Liver (tissue), 9 donors: ENCODE data around the gene YAE1. TPM values are rescaled to one million over a fixed set of nuclear protein-coding genes. Genes with fewer than 3 reads are reported as not detected.

Experiments
- DNase-seq: peaks from one replicate; pipeline ENCODE4 v3.0.0-alpha.2; 2017; ENCODE audit warnings: low spot score
- H3K27ac ChIP-seq, 2 donors: one replicate each; pipeline ENCODE4 v1.7.0; 2013; ENCODE audit warnings: inconsistent platforms in 2 of 2, low read length in 2 of 2, control low read depth in 1 of 2, low read depth in 1 of 2, mild to moderate bottlenecking in 1 of 2
- H3K27me3 ChIP-seq, 4 donors: one replicate each; pipeline versions ENCODE4 v1.6.1 to v1.7.0; 2013; ENCODE audit warnings: low read length in 3 of 4, inconsistent platforms in 1 of 4, mild to moderate bottlenecking in 1 of 4, moderate library complexity in 1 of 4; ENCODE audit not compliant: control insufficient read depth in 4 of 4, insufficient read depth in 4 of 4
- H3K36me3 ChIP-seq, 4 donors: one replicate each; pipeline versions ENCODE4 v1.6.1 to v1.7.0; 2013; ENCODE audit warnings: low read length in 3 of 4, mild to moderate bottlenecking in 3 of 4, low read depth in 1 of 4, moderate library complexity in 1 of 4; ENCODE audit not compliant: control insufficient read depth in 4 of 4, insufficient read depth in 3 of 4
- H3K4me1 ChIP-seq, 4 donors: one replicate each; pipeline versions ENCODE4 v1.6.1 to v1.7.0; 2013; ENCODE audit warnings: low read length in 3 of 4, mild to moderate bottlenecking in 3 of 4, moderate library complexity in 1 of 4; ENCODE audit not compliant: control insufficient read depth in 4 of 4, insufficient read depth in 4 of 4
- H3K4me3 ChIP-seq, 3 donors: one replicate each; pipeline versions ENCODE4 v1.6.1 to v1.7.0; 2013; ENCODE audit warnings: low read length in 3 of 3, control low read depth in 1 of 3, low read depth in 1 of 3, mild to moderate bottlenecking in 1 of 3
- H3K9ac ChIP-seq, 2 donors: one replicate each; pipeline ENCODE4 v1.7.0; 2013; ENCODE audit warnings: low read length in 2 of 2, mild to moderate bottlenecking in 2 of 2, moderate library complexity in 2 of 2, control low read depth in 1 of 2, low read depth in 1 of 2
- H3K9me3 ChIP-seq, 4 donors: one replicate each; pipeline versions ENCODE4 v1.6.1 to v1.7.0; 2013; ENCODE audit warnings: low read length in 3 of 4; ENCODE audit not compliant: control insufficient read depth in 4 of 4
- EGR1 ChIP-seq, 2 donors: IDR thresholded peaks; 2 replicates each; pipeline ENCODE4 v1.6.1; 2016 to 2018; ENCODE audit warnings: antibody characterized with exemption in 2 of 2, low read depth in 2 of 2
- FOXA1 ChIP-seq: IDR thresholded peaks from 2 replicates; pipeline ENCODE4 v1.6.1; 2016; ENCODE audit warnings: antibody characterized with exemption
- FOXA2 ChIP-seq: IDR thresholded peaks from 2 replicates; pipeline ENCODE4 v1.6.1; 2016; ENCODE audit warnings: antibody characterized with exemption
- GABPA ChIP-seq, 2 donors: IDR thresholded peaks in 1 of 2; conservative IDR thresholded peaks in 1 of 2; 2 replicates each; pipeline ENCODE4 v1.6.1; 2016; ENCODE audit warnings: antibody characterized with exemption in 2 of 2, mild to moderate bottlenecking in 1 of 2, moderate library complexity in 1 of 2
- HNF4A ChIP-seq, 2 donors: conservative IDR thresholded peaks; 2 replicates each; pipeline ENCODE4 v1.6.1; 2016; ENCODE audit warnings: antibody characterized with exemption in 2 of 2, mild to moderate bottlenecking in 2 of 2
- HNF4G ChIP-seq: IDR thresholded peaks from 2 replicates; pipeline ENCODE4 v1.6.1; 2016; ENCODE audit warnings: antibody characterized with exemption
- JUND ChIP-seq, 2 donors: IDR thresholded peaks; 2 replicates each; pipeline ENCODE4 v1.6.1; 2016; ENCODE audit warnings: antibody characterized with exemption in 2 of 2
- MAX ChIP-seq: IDR thresholded peaks from 2 replicates; pipeline ENCODE4 v1.6.1; 2016; ENCODE audit warnings: antibody characterized with exemption
- NR2F2 ChIP-seq: IDR thresholded peaks from 2 replicates; pipeline ENCODE4 v1.6.1; 2016; ENCODE audit warnings: antibody characterized with exemption
- RAD21 ChIP-seq, 2 donors: IDR thresholded peaks; 2 replicates each; pipeline ENCODE4 v1.6.1; 2016; ENCODE audit warnings: antibody characterized with exemption in 2 of 2, mild to moderate bottlenecking in 2 of 2
- REST ChIP-seq: IDR thresholded peaks from 2 replicates; pipeline ENCODE4 v1.6.1; 2016; ENCODE audit warnings: antibody characterized with exemption, mild to moderate bottlenecking
- RXRA ChIP-seq, 2 donors: IDR thresholded peaks; 2 replicates each; pipeline ENCODE4 v1.6.1; 2017 to 2018; ENCODE audit warnings: antibody characterized with exemption in 2 of 2, mild to moderate bottlenecking in 1 of 2
- SP1 ChIP-seq: IDR thresholded peaks from 2 replicates; pipeline ENCODE4 v1.6.1; 2018; ENCODE audit warnings: antibody characterized with exemption, mild to moderate bottlenecking
- TAF1 ChIP-seq: conservative IDR thresholded peaks from 2 replicates; pipeline ENCODE4 v1.6.1; 2016; ENCODE audit warnings: antibody characterized with exemption, mild to moderate bottlenecking
- YY1 ChIP-seq: IDR thresholded peaks from 2 replicates; pipeline ENCODE4 v1.6.1; 2016; ENCODE audit warnings: antibody characterized with exemption, mild to moderate bottlenecking
- WGBS: extraction: QIAGEN DNeasy Blood & Tissue Kit; methylation state at CpG from one replicate; pipeline ENCODE4 v1.1.7; 2013; 5-methylcytosine and 5-hydroxymethylcytosine counted together
- polyA plus RNA-seq, 2 donors: library from polyadenylated mRNA; stranded (reverse) in 1 of 2; unstranded in 1 of 2; fragments of 200-250 nt in 1 of 2; fragments of >200 nt in 1 of 2; fragmentation: Nextera tagmentation in 1 of 2; extraction: Ambion mirVana in 1 of 2; gene quantifications; one replicate each; pipeline versions ENCODE4 v1.2.1 to v1.2.3, GENCODE V29; 2013 to 2015
- total RNA-seq, 2 donors: library from RNA; depleted of rRNA; stranded (reverse); fragments of >200 nt; gene quantifications; one replicate each; pipeline ENCODE4 v1.2.3, GENCODE V29; 2014
- TF ChIP-seq, protein P1 (sequence below): IDR thresholded peaks from 2 replicates; pipeline ENCODE4 v1.6.1; 2016; ENCODE audit warnings: antibody characterized with exemption
- TF ChIP-seq, protein P2 (sequence below): fragments of 150-350 bp; IDR thresholded peaks from 2 replicates; pipeline ENCODE4 v1.5.1; 2017; ENCODE audit warnings: improper control_type of control experiment, low read depth, low read length; ENCODE audit not compliant: missing input control
- TF ChIP-seq, protein P3 (sequence below): IDR thresholded peaks from 2 replicates; pipeline ENCODE4 v1.6.1; 2016; ENCODE audit warnings: antibody characterized with exemption
- donor health status: healthy.
- donor health status: healthy.
- donor health status: healthy.
- donor health status: healthy.
- donor health status: healthy.

The YAE1 gene
- total and polyA plus RNA-seq, 4 donors, result 6.7 to 12.0 (median 9.9) TPM

DNA sequence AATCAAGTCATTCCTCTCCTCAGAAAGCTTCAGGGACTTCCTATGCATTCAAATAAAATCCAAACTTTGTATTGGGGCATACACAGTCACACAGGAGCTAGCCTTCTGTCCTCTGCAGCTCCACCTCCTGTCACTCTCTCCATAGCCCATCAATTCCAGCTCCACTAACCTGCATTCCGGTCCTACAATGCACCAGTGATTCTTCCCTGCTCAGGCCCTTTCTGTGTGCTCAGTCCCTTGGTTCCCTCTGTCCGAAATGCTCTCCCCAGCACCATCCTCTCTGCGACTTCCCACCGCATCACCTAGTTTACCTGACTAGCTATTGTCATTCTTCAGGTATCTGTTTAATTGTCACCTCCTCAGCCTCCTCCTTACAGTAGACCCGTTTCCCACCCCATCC lies 26.4 kb upstream of the YAE1 start:
- no peaks in the 10 kb centered on the region for H3K4me1 ChIP-seq
- no peak overlapping the region for H3K9ac ChIP-seq
- DNase-seq, result no peak
- peaks cover 0 to 4% (median under 1%) of the 10 kb centered on the region in 4 donors for H3K27me3 ChIP-seq
- H3K9me3 ChIP-seq, result no peaks in the 10 kb centered on the region
- no peak overlapping the region for H3K27ac ChIP-seq
- H3K4me3 ChIP-seq, result no peak overlapping the region
- WGBS, result 53% methylated on average over 5 of the region's 5 CpGs
- TF ChIP-seq HNF4A (conservative IDR thresholded peaks at IDR 0.05) (no peak), SP1 (no peak), EGR1 (IDR thresholded peaks at IDR 0.05; ENCODE audit: low read depth in 2 of 2) (no peak), FOXA2 (no peak), YY1 (no peak)
- no peaks in the 10 kb centered on the region for H3K36me3 ChIP-seq

DNA sequence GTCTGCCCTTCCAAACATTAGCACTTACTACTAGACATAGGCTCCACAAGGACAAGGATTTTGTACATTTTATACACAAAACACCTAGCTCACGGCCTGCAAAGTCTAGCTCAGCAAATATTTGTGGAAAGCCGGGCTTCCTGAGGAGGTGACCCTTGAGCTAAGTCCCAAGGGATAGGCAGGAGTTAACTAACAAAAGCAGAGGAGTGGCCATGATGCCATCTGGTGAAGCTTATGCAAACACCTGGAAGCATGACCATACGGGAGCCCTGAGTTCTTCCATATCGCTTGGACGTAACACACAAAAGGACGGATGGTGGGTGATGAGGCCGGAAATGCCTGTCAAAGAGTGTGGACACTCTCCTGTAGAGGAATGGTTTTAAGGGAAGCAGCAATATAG lies 25.9 kb upstream of the YAE1 start:
- TF ChIP-seq RAD21 (IDR thresholded peaks at IDR 0.05) (no peak), EGR1 (IDR thresholded peaks at IDR 0.05; ENCODE audit: low read depth in 2 of 2) (no peak), HNF4G (no peak)
- TF ChIP-seq, protein P1, sequence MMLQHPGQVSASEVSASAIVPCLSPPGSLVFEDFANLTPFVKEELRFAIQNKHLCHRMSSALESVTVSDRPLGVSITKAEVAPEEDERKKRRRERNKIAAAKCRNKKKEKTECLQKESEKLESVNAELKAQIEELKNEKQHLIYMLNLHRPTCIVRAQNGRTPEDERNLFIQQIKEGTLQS, result no peak
- no peak for DNase-seq
- Histone ChIP-seq H3K27me3 (peaks cover 0 to 4% (median under 1%) of the 10 kb centered on the region in 4 donors), H3K4me3 (no peak overlapping the region), H3K9ac (no peak overlapping the region), H3K36me3 (no peaks in the 10 kb centered on the region), H3K27ac (no peak overlapping the region), H3K4me1 (no peaks in the 10 kb centered on the region), H3K9me3 (no peaks in the 10 kb centered on the region)
- 42% methylated on average over 7 of the region's 7 CpGs for WGBS

DNA sequence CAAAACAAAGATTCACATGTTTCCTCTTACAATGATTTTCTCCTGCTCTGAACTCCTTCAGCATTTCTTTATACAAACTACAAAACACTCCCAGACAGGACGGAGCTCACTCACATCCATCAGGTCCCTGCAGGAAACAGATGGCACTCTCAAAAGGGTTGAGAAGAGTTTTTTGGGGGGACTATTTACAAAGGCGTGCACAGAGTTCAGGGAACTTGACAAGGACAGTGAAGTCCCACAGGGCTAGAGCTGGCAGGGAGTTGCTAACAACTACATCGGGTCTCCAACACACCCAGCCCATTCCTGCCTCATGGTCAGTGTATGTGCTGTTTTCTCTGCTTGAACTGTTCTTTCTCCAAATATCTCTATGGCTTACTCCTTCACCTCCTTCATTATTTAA lies 24.7 kb upstream of the YAE1 start:
- no peak overlapping the region for H3K4me3 ChIP-seq
- DNase-seq, result no peak
- H3K4me1 ChIP-seq, result no peaks in the 10 kb centered on the region
- H3K27me3 ChIP-seq, result peaks cover 0 to 4% (median 0%) of the 10 kb centered on the region in 4 donors
- H3K36me3 ChIP-seq, result no peaks in the 10 kb centered on the region
- no peak overlapping the region for H3K27ac ChIP-seq
- H3K9me3 ChIP-seq, result peaks cover 0 to 2% (median 0%) of the 10 kb centered on the region in 4 donors
- TF ChIP-seq NR2F2, result no peak
- TF ChIP-seq, protein P2, sequence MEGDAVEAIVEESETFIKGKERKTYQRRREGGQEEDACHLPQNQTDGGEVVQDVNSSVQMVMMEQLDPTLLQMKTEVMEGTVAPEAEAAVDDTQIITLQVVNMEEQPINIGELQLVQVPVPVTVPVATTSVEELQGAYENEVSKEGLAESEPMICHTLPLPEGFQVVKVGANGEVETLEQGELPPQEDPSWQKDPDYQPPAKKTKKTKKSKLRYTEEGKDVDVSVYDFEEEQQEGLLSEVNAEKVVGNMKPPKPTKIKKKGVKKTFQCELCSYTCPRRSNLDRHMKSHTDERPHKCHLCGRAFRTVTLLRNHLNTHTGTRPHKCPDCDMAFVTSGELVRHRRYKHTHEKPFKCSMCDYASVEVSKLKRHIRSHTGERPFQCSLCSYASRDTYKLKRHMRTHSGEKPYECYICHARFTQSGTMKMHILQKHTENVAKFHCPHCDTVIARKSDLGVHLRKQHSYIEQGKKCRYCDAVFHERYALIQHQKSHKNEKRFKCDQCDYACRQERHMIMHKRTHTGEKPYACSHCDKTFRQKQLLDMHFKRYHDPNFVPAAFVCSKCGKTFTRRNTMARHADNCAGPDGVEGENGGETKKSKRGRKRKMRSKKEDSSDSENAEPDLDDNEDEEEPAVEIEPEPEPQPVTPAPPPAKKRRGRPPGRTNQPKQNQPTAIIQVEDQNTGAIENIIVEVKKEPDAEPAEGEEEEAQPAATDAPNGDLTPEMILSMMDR, result no peak
- TF ChIP-seq, protein P1, result no peak
- TF ChIP-seq HNF4A (conservative IDR thresholded peaks at IDR 0.05), result no peak
- TF ChIP-seq, protein P3, sequence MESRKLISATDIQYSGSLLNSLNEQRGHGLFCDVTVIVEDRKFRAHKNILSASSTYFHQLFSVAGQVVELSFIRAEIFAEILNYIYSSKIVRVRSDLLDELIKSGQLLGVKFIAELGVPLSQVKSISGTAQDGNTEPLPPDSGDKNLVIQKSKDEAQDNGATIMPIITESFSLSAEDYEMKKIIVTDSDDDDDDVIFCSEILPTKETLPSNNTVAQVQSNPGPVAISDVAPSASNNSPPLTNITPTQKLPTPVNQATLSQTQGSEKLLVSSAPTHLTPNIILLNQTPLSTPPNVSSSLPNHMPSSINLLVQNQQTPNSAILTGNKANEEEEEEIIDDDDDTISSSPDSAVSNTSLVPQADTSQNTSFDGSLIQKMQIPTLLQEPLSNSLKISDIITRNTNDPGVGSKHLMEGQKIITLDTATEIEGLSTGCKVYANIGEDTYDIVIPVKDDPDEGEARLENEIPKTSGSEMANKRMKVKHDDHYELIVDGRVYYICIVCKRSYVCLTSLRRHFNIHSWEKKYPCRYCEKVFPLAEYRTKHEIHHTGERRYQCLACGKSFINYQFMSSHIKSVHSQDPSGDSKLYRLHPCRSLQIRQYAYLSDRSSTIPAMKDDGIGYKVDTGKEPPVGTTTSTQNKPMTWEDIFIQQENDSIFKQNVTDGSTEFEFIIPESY, result no peak
- TF ChIP-seq FOXA1, result no peak
- TF ChIP-seq YY1, result no peak
- no peak for TF ChIP-seq JUND (IDR thresholded peaks at IDR 0.05)
- no peak for TF ChIP-seq GABPA (IDR thresholded peaks at IDR 0.05 in 1 of 2, conservative IDR thresholded peaks at IDR 0.05 in 1 of 2)
- no peak for TF ChIP-seq HNF4G
- TF ChIP-seq MAX, result no peak
- no peak for TF ChIP-seq RXRA (IDR thresholded peaks at IDR 0.05)
- no peak for TF ChIP-seq RAD21 (IDR thresholded peaks at IDR 0.05)
- no peak for TF ChIP-seq TAF1
- no peak for TF ChIP-seq EGR1 (IDR thresholded peaks at IDR 0.05; ENCODE audit: low read depth in 2 of 2)
- no peak for TF ChIP-seq REST
- TF ChIP-seq SP1, result no peak
- TF ChIP-seq FOXA2, result no peak
- no peak overlapping the region for H3K9ac ChIP-seq
- 56% methylated on average over 3 of the region's 3 CpGs for WGBS
